Stimulated activated naive B cell treated with anti-CD40 and anti-IgM and Interleukin-4, amounts not matched to agents 10 μg/mL and 1 μg/mL and 100 μg/mL, for 72 hours (primary cell): ENCODE data around the gene ARL5C.
A peak's percentile ranks its signal among the peaks of the same experiment; 100 is the strongest.

Experiments used
- ATAC-seq, 2 donors: fragments of 150-1000 bp; cut with Tn5 transposase; replicated peaks; 2 replicates each; pipeline ENCODE4 v1.10.0; 2021; ENCODE audit warnings: moderate library complexity in 1 of 2
- DNase-seq: peaks from one replicate; pipeline ENCODE4 v3.0.0; 2021
- H3K27ac Mint-ChIP-seq: one replicate; pipeline ENCODE4 v1.8.0; 2022; ENCODE audit warnings: mild to moderate bottlenecking, mixed read lengths
- H3K27me3 Mint-ChIP-seq, 2 donors: one replicate each; pipeline ENCODE4 v1.8.0; 2022; ENCODE audit warnings: mixed read lengths in 2 of 2
- H3K36me3 Mint-ChIP-seq, 2 donors: one replicate each; pipeline ENCODE4 v1.8.0; 2022; ENCODE audit warnings: mixed read lengths in 2 of 2, mild to moderate bottlenecking in 1 of 2
- H3K4me1 Mint-ChIP-seq, 2 donors: one replicate each; pipeline ENCODE4 v1.8.0; 2022; ENCODE audit warnings: mixed read lengths in 2 of 2, mild to moderate bottlenecking in 1 of 2
- H3K4me3 Mint-ChIP-seq, 2 donors: one replicate each; pipeline ENCODE4 v1.8.0; 2022; ENCODE audit warnings: mild to moderate bottlenecking in 2 of 2, mixed read lengths in 2 of 2, moderate library complexity in 1 of 2
- H3K9me3 Mint-ChIP-seq, 2 donors: one replicate each; pipeline ENCODE4 v1.8.0; 2022; ENCODE audit warnings: mixed read lengths in 2 of 2, mild to moderate bottlenecking in 1 of 2

Gene ARL5C

DNA sequence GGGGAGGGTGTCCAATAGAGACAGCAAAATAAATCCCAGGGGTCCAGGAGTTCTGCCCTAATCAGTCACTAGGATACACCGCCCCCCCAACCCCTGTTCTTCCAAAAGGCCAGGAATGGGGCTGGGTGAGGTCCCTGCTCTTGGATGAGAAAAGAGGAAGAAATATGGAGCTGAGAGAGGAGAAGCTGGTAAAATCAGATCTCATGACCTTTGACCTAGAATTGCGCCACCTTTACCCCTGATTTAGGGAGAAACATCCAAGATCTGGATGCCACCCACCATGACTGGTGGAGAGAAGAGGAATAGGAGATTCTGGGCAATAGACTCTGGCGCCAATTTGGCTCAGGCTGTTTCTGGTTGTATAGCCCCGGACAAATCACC lies 32.2 kb upstream of the ARL5C start:
- Mint-ChIP-seq H3K27me3 (no peaks in the 10 kb centered on the region), H3K4me3 (peak overlapping the region; percentile 89 to 97), H3K27ac (peak overlapping the region; percentile 82), H3K36me3 (peaks cover 31 to 43% of the 10 kb centered on the region in 2 donors), H3K4me1 (peaks cover 40 to 68% of the 10 kb centered on the region in 2 donors), H3K9me3 (no peaks in the 10 kb centered on the region)
- ATAC-seq (no peak), DNase-seq (no peak)

DNA sequence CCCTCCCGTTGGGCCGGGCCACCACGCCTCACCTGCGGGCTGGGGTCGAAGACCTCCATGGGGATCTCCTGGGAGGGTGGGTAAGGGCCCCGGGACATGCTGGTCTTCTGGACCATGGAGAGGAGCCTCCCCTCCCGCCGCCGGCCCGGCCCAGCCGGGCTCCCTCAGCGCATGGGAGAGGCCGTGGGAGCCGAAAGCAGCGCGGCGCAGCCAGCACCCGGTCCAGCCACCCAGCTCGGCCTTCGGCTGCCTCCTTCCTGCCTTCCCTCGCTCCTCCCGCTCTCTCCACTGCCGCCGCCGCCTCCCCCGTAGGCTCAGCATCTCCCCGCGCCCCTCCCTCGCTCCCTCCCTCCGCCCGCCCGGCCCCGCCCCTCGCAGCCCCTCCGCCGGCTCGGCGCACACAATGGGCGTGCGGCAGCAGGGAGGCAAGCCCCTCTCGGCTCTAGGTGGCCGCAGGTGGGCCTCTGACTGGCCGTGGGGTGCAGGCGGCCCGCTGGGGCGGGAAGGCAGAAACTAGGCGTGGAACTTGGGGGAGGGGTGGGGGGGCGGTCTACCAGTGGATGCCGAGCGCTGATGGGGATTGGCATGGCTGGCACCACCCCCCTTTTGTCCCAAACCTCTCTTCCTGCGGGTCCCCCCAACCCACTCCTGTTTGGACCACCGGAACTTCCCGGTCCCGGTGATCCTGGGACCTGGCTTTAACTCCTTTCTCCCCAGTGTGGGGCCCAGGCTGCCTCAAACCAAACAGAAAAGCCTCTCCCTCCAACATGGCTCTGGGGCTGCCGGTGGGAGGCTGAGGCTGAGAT lies 31.6 kb upstream of the ARL5C start, which contains the start of gene CACNB1:
Gene CACNB1 (minus strand): TSS at position 290 of the 806 bp plus-strand sequence. CDS start 174 bp downstream, at position 116.
- H3K27ac Mint-ChIP-seq, result peak within 1 kb of the TSS; percentile 82

DNA sequence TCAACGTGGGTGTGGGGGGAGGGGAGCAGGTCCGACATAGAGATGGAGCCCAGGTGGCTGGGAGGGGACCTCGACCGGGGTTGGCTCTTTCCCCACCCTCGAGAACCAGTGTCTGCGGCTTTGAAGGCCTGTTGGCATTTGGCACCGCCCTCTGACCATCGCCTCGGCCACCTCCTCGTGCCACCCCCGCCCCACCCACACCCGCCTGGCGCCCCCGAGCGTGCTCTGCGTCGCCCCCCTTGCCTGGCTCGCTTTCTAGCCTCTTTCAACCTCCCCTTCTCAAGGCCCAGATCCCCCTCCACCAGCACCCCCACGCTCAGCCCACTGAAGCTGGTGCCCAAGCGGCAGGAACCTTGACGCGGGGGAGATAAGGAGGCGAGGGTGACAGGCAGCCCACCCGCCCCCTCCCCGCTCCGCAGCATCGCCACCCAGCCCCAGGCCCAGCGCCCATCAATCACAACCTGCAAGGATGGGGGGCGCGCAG lies 30.9 kb upstream of the ARL5C start:
- no peaks in the 10 kb centered on the region for H3K9me3 Mint-ChIP-seq
- H3K27ac Mint-ChIP-seq, result peak overlapping the region; percentile 47
- DNase-seq (no peak), ATAC-seq (no peak)
- H3K4me1 Mint-ChIP-seq, result peaks cover 32 to 56% of the 10 kb centered on the region in 2 donors
- peaks cover 32 to 42% of the 10 kb centered on the region in 2 donors for H3K36me3 Mint-ChIP-seq
- H3K27me3 Mint-ChIP-seq, result no peaks in the 10 kb centered on the region
- peak overlapping the region; percentile 86 to 97 for H3K4me3 Mint-ChIP-seq

More for the DNA sequence above, 31.6 kb upstream of the ARL5C start, which contains the start of gene CACNB1:
- H3K4me3 Mint-ChIP-seq, result peak within 1 kb of the TSS; percentile 89 to 97
- peak; percentile 34 for DNase-seq
- ATAC-seq, result peak; percentile 41 to 43
- H3K27me3 Mint-ChIP-seq, result no peaks in the 10 kb centered on the region
- peaks cover 37 to 63% of the 10 kb centered on the region in 2 donors for H3K4me1 Mint-ChIP-seq
- H3K36me3 Mint-ChIP-seq, result peaks cover 32 to 45% of the 10 kb centered on the region in 2 donors
- H3K9me3 Mint-ChIP-seq, result no peaks in the 10 kb centered on the region

DNA sequence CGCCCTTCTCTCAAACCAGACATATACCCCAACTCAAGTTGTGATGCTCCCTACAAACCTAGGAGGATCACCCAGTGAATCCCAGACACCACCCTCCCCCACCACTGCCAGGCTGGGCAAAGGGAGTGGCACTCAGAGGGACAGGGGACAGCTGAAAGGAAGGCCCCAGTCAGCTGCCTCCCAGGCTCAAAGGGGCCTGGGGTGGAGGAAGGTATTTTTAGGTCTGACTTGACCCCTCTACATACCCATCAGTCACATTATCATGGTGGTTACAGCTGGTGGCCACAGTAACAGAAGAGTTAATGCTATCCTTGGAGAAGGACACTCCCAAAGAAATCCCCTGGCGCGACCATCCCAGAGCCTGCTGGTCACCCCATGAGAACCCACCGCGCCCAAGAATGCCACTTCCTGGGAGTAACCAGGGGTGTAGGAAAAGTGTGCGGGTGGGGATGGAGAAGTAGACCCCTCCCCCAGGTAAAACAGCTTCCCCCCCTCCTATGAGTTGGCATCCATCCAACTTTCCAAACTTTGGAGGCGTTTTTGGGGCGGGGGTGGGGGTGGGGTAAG lies 30.4 kb upstream of the ARL5C start:
- ATAC-seq (no peak), DNase-seq (no peak)
- H3K27me3 Mint-ChIP-seq, result no peaks in the 10 kb centered on the region
- H3K36me3 Mint-ChIP-seq, result peaks cover 31 to 37% of the 10 kb centered on the region in 2 donors
- H3K9me3 Mint-ChIP-seq, result no peaks in the 10 kb centered on the region
- no peak overlapping the region for H3K27ac Mint-ChIP-seq
- H3K4me3 Mint-ChIP-seq, result peak overlapping the region; percentile 86 to 97
- H3K4me1 Mint-ChIP-seq, result peaks cover 31 to 50% of the 10 kb centered on the region in 2 donors

DNA sequence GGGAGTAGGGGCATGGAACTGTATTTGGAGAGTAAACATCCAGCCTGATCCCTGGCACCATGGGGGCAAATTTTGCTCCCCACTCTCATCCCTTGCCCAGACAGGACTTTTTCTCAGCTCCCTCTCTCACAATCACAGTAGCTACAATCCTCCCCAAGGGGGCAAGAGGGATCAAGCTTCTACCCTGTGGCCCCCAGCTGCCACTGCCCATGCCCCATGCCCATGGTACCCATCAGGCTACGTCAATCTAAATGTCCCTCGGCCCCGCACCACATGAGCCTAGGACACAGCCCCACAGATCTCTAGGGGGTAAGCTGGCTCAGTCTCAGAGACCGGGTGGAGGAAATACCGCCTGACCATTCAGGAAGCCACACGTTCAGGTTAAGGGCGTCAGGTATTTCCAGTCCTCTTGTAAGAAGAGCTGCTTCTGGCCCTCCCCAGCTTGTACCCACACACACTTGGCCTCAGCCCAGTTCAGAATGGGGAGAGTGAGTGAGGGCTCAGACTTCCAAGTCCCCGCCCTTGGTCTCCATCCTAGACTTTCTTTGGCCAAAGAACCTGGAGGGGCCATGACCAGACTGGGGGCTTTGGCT lies 29.7 kb upstream of the ARL5C start:
- Mint-ChIP-seq H3K27me3 (no peaks in the 10 kb centered on the region), H3K4me1 (peaks cover 27 to 46% of the 10 kb centered on the region in 2 donors), H3K4me3 (peak overlapping the region; percentile 57 to 97), H3K36me3 (peaks cover 26 to 30% of the 10 kb centered on the region in 2 donors), H3K27ac (no peak overlapping the region), H3K9me3 (no peaks in the 10 kb centered on the region)
- ATAC-seq, result peak; percentile 8 to 9
- no peak for DNase-seq

DNA sequence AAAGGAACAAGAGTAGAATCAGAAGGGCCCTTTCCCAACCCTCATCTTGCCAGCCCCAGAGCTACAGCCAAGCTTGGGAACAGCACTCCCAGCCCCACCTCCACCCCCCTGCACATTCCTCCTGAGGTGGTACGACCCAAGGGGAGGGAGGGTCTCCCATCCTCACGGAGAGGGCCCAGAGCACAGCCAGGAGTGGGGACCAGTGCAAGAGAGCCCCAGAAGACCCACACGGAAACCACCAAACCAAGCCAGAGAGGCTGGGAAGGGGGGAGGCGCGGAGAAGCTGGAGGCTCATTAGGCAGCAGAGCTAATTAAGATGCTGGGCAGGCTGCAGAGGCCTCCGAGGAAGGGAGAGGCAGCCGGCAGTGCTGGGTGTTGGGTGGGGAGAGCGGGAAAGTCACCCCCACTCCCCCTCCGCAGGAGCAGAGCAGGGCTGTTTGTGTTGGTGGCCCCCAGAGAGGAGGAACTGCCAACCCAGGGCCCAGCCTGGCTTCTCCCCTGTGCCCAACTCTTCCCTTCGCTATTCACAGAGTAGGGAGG lies 29.1 kb upstream of the ARL5C start:
- Mint-ChIP-seq H3K4me1 (peaks cover 27 to 42% of the 10 kb centered on the region in 2 donors), H3K27me3 (no peaks in the 10 kb centered on the region), H3K27ac (no peak overlapping the region), H3K4me3 (peak overlapping the region in 1 of 2 donors; percentile 97), H3K36me3 (peaks cover 23 to 24% of the 10 kb centered on the region in 2 donors), H3K9me3 (no peaks in the 10 kb centered on the region)
- DNase-seq (no peak), ATAC-seq (no peak)

DNA sequence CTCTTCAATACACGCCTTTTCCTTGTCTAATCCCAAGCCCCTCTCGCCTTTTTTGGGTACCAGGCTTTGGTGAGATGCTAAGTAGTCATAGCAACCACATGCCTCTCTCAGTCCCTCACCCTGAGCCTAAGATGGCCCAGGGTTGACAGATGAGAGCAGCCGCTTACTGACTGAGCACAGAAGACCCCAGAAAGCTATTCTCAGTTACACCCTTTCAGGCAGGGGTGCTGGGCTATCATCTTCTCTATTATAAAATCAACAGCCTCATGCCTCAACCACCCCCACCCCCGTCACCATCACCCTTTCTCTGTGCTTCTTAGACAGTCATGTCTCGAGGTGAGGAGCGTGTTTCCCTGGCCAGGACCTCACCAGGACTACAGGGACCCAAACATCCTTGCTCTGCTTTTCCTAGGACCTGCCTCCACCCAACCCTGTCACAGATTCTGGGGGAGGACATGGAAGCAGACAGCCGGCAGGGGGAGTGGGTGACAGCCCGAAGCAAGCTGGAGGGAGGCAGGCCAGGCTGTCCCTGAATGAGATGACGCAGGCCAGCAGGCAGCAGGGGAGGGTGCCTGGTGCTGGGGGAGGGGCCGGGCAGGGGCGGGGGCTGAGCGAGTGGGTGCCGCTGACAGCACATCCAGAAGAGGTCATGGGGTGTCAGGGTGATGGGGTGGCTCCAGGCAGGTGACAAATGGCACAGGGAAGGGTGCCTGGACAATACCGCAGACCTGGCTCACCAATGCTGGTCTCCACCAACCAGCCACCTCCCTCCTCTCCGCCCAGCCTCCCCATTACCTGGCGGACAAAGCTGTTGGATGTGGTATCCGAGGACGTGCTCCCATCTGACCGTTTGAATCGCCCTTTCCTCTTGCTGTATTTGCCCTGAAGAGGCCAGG lies 28.4 kb upstream of the ARL5C start:
- H3K4me1 Mint-ChIP-seq, result peaks cover 23 to 35% of the 10 kb centered on the region in 2 donors
- DNase-seq (no peak), ATAC-seq (no peak)
- no peaks in the 10 kb centered on the region for H3K9me3 Mint-ChIP-seq
- no peak overlapping the region for H3K27ac Mint-ChIP-seq
- no peaks in the 10 kb centered on the region for H3K27me3 Mint-ChIP-seq
- H3K36me3 Mint-ChIP-seq, result peaks cover 21 to 23% of the 10 kb centered on the region in 2 donors
- H3K4me3 Mint-ChIP-seq, result no peak overlapping the region

DNA sequence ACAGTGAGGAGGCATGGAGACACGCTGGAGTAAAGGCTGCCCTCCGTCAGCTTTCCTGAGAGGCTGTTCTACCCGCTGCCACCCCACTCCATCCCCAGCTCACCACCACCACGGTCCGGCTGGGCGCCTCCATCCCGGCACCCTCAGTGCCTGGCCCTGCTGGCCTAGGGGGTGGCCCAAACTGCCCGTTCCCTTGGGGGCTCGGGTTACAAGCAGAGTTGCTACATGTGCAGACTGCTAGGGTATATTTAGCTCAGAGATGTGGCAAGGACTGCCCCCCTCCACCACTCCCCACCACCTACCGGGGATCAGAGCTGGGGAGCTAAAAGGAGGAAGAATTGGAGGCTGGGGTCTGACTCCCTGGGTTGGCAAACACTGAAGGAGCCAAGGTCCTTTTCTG lies 27.4 kb upstream of the ARL5C start:
- H3K36me3 Mint-ChIP-seq, result peaks cover 21 to 23% of the 10 kb centered on the region in 2 donors
- H3K4me1 Mint-ChIP-seq, result peaks cover 20 to 27% of the 10 kb centered on the region in 2 donors
- DNase-seq, result no peak
- no peaks in the 10 kb centered on the region for H3K9me3 Mint-ChIP-seq
- no peak for ATAC-seq
- H3K27me3 Mint-ChIP-seq, result no peaks in the 10 kb centered on the region
- H3K4me3 Mint-ChIP-seq, result no peak overlapping the region
- no peak overlapping the region for H3K27ac Mint-ChIP-seq

DNA sequence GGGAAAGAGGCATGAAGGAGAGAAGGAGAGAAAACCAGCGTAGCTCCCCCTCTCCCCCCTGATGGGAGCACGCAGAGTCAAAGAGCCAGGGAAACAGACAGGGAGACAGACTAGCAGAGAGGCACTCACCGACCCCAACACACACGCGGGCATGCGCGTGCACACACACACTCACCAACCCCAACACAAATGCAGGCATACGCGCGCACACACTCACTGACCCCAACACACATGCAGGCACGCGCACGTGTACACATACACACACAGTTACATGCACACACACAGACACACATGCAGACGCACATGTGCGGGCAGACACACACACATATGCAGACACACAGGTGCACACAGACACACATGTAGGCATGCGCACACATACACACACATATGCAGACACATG lies 26.9 kb upstream of the ARL5C start:
- ATAC-seq, result no peak
- Mint-ChIP-seq H3K4me1 (peaks cover 17 to 23% of the 10 kb centered on the region in 2 donors), H3K4me3 (no peak overlapping the region)

DNA sequence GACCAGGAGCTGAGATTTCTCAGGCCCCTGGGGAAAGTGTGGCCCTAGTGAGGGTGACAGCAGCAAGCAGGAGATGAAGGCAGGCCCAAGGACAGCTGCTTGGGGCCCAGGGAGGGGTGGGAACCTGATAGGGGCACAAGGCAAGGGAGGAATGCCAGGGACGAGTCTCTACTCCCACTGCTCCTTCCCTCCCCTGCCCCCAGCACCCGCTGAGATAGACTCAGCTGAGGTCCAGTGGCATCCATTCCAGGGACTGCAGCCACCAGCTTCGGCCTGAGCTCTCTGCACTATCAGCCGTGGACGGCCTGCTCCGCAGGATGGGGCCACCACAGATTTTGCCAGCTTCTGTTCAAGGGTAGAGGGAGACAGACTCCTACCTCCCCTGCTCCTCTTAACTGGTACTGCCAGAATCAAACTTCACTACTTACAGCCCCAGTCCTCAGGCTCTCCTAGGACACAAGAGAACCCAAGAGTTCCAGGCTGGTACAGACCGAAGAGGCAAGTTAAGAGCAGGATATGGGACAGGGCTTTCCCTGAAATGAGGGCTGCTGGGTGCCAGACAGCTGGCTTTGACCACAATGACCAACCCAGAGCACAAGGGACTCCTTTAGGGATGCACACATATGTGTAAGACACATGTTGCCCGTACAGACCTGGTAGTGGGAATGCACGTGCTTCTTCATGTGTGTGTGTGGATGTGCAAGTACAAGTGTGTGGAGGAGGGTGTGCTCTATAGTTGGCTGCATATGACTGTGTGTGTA lies 26.0 kb upstream of the ARL5C start:
- Mint-ChIP-seq H3K27me3 (no peaks in the 10 kb centered on the region), H3K36me3 (peaks cover 29 to 31% of the 10 kb centered on the region in 2 donors), H3K27ac (no peak overlapping the region), H3K4me3 (no peak overlapping the region), H3K9me3 (no peaks in the 10 kb centered on the region), H3K4me1 (peaks cover 15 to 17% of the 10 kb centered on the region in 2 donors)
- ATAC-seq (no peak), DNase-seq (no peak)

More for the DNA sequence above, 26.9 kb upstream of the ARL5C start:
- DNase-seq, result no peak
- H3K27ac Mint-ChIP-seq, result no peak overlapping the region
- peaks cover 21 to 23% of the 10 kb centered on the region in 2 donors for H3K36me3 Mint-ChIP-seq
- H3K27me3 Mint-ChIP-seq, result no peaks in the 10 kb centered on the region
- no peaks in the 10 kb centered on the region for H3K9me3 Mint-ChIP-seq

DNA sequence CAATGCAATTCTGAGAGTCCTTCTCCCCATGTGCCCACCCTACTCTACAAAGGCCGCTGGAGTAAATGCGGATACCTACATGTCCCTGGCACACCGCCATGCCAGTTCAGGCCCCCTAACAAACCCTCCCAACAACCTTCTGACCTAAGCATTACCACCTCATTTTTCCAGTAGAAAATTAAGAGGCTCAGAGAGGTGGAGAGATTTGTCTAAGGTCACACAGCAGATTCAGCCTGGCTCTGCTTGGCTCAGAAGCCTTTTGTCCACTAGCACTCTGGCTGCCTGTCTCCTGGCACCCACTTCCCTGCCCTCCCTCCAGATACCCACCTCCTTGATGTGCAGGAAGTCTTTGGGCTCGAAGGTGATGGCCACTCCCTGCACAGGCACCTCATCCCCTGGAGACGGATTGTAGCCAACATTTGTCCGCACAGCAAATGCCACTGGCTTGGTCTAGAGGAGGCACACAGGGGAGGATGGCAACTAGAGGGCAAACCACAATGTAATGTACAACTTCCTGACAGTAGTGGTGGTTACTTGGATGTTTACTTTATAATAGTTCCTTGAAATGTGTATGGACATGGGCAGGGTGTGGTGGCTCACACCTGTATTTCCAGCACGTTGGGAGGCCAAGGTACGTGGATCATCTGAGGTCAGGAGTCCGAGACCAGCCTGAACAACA lies 21.3 kb upstream of the ARL5C start:
- H3K36me3 Mint-ChIP-seq, result peaks cover 40 to 43% of the 10 kb centered on the region in 2 donors
- H3K27ac Mint-ChIP-seq, result no peak overlapping the region
- H3K9me3 Mint-ChIP-seq, result no peaks in the 10 kb centered on the region
- DNase-seq (no peak), ATAC-seq (no peak)
- H3K4me1 Mint-ChIP-seq, result no peaks in the 10 kb centered on the region
- H3K27me3 Mint-ChIP-seq, result no peaks in the 10 kb centered on the region
- H3K4me3 Mint-ChIP-seq, result no peak overlapping the region

DNA sequence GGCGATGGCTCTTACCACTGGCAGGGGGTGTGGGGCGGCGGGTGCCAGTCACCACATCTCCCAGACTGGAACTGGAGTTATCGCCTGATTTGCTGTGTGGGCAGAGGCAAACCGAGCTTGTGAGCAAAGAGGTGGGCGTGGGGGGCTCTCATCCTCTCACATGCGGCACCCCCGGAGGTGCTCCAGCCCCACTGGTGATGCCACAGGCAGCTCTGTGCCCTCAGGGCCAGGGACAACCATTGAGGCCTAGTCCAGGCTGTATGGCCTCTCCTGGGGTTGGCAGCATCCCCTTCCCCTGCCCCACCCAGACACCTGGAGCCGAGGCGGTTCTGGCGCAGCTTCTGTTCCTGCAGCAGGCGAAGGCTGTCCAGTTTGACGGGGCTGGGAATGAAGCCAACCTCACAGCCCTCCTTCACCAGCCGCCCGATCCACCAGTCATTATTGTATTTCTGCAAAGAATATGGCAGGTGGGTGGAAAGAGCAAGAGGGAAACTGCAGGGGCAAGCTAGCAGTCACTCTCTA lies 20.6 kb upstream of the ARL5C start:
- DNase-seq (no peak), ATAC-seq (no peak)
- H3K27me3 Mint-ChIP-seq, result no peaks in the 10 kb centered on the region
- no peaks in the 10 kb centered on the region for H3K4me1 Mint-ChIP-seq
- peaks cover 36 to 42% of the 10 kb centered on the region in 2 donors for H3K36me3 Mint-ChIP-seq
- no peak overlapping the region for H3K27ac Mint-ChIP-seq
- H3K4me3 Mint-ChIP-seq, result no peak overlapping the region
- H3K9me3 Mint-ChIP-seq, result no peaks in the 10 kb centered on the region
